Measurements from ENCODE around the gene TOMM70.

DNA sequence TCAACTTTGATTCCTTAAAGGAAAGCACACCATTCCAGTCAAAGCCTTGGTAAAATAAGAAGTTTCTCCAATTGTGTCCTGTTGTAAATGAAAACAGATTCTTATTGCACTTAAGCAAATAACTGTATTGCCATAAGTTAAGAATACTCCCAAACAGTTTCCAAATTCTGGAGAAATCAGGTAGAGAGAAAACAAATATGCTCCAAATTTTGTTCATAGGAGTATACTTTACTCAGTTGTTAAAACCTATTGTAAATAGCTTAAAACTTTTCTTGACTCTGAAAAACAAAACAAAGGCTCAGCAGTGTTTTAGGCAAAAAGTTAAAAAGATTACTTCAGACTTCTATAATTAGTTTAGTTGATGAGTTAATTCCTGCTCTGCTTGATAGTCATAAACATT is 42.8 kb upstream of the TOMM70 start:
- TF ChIP-seq MTA2 (IDR thresholded peaks at IDR 0.05; ENCODE audit: low read depth), result no peak
- TF ChIP-seq, protein P1, sequence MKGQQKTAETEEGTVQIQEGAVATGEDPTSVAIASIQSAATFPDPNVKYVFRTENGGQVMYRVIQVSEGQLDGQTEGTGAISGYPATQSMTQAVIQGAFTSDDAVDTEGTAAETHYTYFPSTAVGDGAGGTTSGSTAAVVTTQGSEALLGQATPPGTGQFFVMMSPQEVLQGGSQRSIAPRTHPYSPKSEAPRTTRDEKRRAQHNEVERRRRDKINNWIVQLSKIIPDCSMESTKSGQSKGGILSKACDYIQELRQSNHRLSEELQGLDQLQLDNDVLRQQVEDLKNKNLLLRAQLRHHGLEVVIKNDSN (IDR thresholded peaks at IDR 0.05; ENCODE audit: borderline replicate concordance, extremely low read length, insufficient read depth, low read depth, low read length), result no peak
- no peak for TF ChIP-seq POLR2A (IDR thresholded peaks at IDR 0.05; ENCODE audit: low read depth, low read length)
